ENCODE measurements around the gene IPPK.

DNA sequence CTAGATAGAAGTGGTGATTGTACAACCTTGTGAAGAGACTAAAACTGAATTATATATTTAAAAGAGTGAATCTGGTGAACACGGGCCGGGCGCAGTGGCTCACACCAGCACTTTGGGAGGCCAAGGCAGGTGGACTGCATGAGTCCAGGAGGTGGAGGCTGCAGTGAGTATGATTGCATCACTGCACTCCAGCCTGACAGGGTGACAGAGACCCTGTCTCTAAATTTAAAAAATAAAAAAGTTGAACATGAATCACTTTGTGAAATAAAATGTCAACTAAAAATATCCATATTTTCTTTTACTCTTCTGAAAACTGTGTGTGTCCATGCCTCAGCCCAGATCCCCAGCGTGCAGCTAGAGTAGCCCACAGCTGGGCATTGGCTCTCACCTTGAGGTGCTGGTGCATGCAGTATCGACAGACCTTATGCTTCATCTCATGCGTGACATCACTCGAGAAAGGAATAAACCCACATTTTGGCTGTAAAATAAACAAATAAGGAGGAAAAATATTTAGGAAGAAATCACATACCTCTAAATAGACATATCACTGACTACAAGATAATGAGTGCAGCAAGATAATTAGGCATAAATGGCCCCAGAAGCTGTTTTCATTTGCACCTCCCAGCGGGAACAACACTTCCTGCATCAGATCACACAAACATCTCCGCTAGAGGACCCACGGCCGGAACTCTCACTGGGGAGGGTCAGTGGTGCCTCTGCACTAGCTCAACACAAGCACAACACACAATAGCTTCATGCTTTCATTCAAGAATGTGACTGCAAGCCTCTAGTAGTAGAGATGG is 22.1 kb downstream of the IPPK start:
- TF ChIP-seq CTCF (conservative IDR thresholded peaks at IDR 0.05; ENCODE audit: low read depth, low read length), result no peak
- TF ChIP-seq EZH2phosphoT487 (IDR thresholded peaks at IDR 0.05; ENCODE audit: borderline replicate concordance, low read length), result no peak
